ENCODE measurements around the gene OARD1.
"Not testable (repeated sequence)": the region's sequence is repeated elsewhere in the genome, so short reads cannot be mapped to it uniquely, and the experiment has no call there.

The OARD1 gene, protein sequence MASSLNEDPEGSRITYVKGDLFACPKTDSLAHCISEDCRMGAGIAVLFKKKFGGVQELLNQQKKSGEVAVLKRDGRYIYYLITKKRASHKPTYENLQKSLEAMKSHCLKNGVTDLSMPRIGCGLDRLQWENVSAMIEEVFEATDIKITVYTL

GRCh38 chr6:41071923-41072835 lies at the start of gene OARD1:
Gene OARD1, minus strand, starts transcription at chr6:41072356. Its CDS starts 722 bp downstream, at chr6:41071634.
- DNase-seq (ENCODE audit: low read depth in 2 of 2) = peak; percentile 99 to 100

DNA sequence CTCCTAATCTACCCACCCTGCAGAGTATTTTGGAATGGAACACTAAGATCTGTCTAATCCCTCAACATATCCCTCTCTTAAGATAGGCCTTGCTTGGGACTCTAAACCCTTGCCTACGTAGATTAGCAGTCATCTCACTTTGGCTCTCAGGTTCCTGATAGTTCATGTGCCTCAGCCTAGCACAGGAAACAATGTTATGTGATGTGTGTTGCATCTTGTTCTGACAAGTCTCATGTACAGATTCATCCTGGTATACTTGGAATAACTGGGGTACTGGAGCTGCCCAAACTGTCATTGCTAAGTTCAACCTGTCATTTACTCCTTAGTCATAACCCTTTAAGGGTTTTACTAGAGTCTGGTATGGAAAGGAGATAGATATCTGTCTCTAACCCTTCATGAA lies 47.9 kb upstream of the OARD1 start:
- no peak for DNase-seq (ENCODE audit: low read depth in 2 of 2)

GRCh38 chr6:41119508-41119907 lies 47.4 kb upstream of the OARD1 start:
- no peak for DNase-seq (ENCODE audit: low read depth in 2 of 2)

GRCh38 chr6:41115027-41115426 lies 42.9 kb upstream of the OARD1 start:
- DNase-seq (ENCODE audit: low read depth in 2 of 2) = not testable (repeated sequence)

DNA sequence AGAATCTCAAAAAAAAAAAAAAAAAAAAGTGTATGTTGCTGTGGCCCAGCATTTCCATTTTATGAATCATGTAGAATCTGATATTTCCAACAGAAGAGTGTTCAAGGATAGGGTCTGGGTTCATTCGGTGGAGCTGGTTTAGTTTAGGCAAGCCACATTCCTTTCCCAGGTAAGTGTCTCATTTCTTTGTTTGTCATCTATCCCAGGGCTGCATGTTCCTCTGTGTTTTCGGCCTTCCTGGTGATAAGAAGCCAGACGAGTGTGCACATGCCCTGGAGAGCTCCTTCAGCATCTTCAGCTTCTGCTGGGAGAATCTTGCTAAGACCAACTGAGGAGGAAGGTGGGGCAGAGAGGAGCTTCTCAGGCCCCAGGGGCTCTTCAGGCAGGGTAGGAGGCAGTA lies 38.9 kb upstream of the OARD1 start:
- DNase-seq (ENCODE audit: low read depth in 2 of 2) = no peak

DNA sequence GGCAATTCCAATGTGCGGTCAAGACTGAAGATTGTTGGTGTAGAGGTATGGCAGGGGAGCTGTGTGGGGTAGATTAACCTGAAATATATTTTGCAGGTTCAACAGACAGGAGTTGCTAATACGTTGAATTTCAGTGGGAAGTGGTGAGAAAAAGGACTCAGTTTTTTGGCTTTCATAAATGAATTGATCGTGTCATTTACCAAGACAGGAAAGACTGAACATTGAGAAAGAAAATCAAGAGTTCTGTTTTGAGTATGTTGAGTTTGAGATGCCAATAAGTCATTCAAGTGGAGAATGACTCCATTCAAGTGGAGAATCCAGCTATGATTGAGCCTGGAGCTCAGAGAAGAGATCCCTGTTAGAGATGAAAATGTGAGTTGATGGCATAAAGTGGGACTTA lies 31.7 kb upstream of the OARD1 start:
- DNase-seq (ENCODE audit: low read depth in 2 of 2) = no peak

DNA sequence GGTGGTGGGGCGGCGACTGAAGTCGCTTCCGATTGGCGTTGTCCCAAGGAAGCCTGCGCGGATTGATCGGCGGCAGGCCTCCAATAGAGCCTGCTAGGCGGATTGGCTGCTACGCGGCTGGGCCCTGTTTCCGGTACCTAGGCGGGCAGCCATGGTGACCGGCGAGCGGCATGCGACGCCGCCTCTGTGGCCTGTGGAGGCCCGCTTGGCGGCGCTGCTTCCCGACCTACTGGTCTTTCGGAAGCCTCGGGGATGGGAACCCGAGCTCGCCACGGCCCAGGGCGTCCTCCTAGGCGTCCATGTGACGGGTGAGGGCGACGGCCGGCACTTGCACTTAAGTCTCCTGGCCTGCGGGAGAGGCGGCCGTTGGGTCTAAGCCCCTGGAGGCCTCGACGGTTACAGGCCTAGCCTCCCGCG lies 28.7 kb upstream of the OARD1 start:
- DNase-seq (ENCODE audit: low read depth in 2 of 2) = no peak

GRCh38 chr6:41098366-41098765 lies 26.2 kb upstream of the OARD1 start:
- no peak for DNase-seq (ENCODE audit: low read depth in 2 of 2)

GRCh38 chr6:41097467-41098090 lies 25.4 kb upstream of the OARD1 start:
- no peak for DNase-seq (ENCODE audit: low read depth in 2 of 2)

- DNase-seq (ENCODE audit: low read depth in 2 of 2) = no peak
Measured at GRCh38 chr6:41093729-41094128, 21.6 kb upstream of the OARD1 start.

- no peak for DNase-seq (ENCODE audit: low read depth in 2 of 2)
Measured at GRCh38 chr6:41092421-41093140, 20.4 kb upstream of the OARD1 start.

DNA sequence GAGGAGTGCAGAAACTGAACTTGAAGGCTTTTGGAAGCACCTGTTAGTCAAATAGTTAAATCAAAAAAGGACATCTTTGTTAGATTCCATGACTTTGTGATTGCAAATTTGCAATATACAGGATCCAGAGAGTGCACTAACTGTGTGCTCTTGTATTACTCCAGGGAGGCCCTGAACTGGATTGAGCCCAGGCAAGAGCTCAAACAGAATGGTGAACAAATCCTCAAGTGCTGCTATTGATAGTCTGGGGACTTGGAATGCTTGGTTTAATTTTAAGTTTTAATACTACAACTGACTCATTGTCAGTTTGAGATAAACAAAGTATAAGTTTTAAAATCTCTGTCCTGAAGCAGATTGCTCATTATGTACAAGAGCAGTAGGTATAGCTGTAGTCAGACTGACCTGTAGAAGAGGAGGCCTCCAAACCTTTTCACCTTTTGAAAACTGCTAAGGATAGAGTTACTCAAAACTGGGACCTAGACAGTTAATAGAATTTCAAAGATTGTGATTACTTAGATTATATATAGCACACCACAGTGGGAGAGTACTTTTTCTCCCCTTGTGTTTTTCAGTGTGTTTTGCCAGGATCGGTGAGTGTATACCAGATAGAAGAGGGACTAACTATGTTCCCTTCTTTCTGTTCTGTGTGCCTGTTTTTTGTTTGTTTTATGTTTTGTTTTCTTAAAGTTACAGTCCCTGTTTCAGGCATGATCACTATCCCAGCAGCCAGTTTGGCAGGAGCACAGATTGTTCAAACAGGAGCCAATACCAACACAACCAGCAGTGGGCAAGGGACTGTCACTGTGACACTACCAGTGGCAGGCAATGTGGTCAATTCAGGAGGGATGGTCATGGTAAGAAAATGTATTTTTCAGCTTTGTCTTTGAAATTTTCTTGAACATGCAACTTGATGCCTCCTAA lies 18.9 kb upstream of the OARD1 start:
- DNase-seq (ENCODE audit: low read depth in 2 of 2) = no peak

DNA sequence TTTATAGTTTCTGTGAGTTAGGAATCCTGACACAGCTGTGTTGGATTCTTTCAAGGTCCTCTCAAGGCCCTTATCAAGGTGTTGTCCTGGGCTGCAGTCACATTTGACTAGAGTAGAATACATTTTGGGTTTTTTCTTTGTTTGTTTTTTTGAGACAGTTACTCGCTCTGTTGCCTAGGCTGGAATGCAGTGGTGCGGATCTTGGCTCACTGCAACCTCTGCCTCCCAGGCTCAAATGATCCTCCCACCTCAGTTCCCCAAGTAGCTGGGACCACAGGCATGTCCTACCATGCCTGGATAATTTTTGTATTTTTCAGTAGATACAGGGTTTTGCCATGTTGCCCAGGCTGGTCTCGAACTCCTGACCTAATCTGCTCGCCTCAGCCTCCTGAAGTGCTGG lies 16.3 kb upstream of the OARD1 start:
- DNase-seq (ENCODE audit: low read depth in 2 of 2) = no peak

DNA sequence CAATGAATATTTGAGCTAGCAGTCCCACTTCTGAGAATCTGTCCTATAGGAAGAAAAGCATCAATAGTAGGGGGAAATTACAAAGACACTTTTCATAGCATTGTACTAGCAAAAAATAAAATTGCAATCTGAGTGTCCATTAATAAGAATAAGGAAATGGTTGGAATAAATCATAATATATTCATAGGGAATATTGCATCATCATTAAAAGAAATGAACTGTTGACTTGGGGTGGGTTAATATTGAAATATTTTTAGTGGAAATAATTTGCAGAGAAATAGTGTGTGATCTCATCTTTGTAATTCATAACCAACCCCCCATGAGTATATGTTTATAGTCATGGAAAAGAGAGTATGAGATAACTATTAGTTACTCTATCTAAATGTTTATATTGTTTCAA lies 13.0 kb upstream of the OARD1 start:
- DNase-seq (ENCODE audit: low read depth in 2 of 2) = no peak

GRCh38 chr6:41083072-41083471 lies 10.9 kb upstream of the OARD1 start:
- no peak for DNase-seq (ENCODE audit: low read depth in 2 of 2)

- no peak for DNase-seq (ENCODE audit: low read depth in 2 of 2)
Measured at GRCh38 chr6:41080621-41081020, 8.5 kb upstream of the OARD1 start.

DNA sequence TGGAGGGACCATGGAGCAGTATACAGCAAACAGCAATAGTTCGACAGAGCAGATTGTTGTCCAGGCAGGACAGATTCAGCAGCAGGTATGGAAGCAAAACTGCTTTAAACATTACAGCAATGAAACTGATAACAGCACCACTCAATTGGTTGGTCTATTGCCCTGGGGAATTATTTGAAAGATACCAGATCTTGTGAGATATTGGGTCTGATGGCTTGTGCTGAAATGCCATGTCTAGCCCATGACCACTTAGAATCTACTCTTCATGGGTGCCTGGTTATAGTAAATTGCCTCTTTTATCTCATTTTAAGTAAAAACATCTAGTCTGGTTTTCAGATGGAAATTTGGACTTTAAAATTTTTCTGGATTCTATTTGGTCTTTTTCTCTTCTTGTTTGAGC lies 6.9 kb upstream of the OARD1 start:
- DNase-seq (ENCODE audit: low read depth in 2 of 2) = no peak

DNA sequence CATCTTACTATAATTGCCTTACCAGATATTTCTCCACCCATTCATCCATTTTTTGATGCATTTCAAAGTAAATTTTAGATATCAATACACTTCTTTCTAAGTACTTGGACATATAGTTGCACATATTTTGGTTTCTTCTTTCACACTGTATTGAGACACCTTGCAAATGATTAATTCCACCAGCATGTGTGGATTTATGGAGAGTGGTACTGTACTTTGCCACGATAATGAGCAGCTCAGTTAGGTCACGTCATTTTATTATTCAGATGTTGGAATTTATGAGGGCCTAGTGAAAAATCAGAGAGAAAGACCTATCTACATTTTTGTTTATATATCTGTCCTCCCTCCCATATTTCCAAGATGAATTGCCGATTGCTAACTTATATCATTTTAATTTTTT lies 5.9 kb upstream of the OARD1 start:
- no peak for DNase-seq (ENCODE audit: low read depth in 2 of 2)

DNA sequence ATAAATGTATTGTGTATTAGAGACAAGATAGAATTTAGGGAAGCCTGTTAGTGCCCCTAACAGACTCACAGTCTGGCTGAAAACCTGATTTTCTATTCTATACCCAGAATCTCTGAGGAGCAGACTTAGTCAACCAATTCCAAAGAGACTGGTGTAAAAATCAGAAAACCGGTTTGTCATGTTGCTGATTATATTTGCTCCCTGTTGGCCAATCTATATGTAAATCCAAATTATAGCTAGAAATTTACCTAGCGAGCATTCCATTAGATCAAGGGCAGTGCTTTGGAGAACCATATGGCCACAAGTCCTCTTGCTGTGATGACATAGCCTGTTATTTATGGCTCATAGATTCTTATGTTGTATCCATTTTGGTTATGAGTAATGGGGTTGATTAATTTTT lies 5.4 kb upstream of the OARD1 start:
- no peak for DNase-seq (ENCODE audit: low read depth in 2 of 2)

DNA sequence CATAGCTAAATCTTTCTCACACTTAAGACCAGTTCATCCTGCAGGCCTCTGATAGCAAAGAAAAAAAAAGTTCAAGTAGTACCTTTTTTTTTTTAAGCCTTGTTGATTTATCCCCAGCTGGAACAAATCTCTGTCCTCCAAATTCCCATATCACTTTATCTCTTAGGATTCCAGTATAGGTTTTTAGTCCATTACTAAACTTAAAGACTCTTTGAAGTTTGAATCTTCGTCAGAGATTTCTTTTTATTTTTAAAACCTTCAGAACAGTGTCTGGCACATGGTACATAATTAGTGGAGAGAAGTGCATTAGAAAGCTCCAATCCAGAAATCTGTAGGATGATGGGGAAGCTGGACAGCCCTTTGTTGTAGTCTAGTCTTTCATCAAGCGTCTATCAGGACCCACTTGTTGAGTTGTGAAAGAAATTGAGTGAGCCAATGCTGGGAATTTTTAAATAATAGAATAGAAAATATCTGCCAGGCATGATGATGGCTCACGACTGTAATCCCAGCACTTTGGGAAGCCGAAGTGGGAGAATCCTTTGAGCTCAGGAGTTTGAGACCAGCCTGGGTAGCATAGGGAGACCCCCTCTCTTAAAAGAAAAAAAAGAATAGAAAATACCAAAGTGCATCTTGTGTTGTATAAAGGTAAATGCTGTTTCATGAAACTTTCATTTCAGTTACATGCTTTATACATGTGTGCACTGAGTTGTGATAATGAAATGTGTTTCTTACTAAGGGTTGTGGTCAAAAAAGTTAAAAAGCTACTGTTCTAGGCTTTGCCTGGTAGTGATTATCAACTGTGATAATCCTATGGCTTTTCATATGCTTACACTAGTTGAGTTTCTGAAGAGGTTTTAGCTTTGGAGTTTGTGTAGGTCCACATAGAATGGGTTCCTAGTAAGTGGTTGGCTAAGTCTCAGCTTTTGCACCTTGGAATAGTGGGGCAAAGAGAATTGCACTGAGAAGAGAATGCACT lies 3.8 kb upstream of the OARD1 start:
- DNase-seq (ENCODE audit: low read depth in 2 of 2) = no peak

Measured in stimulated activated CD8-positive, alpha-beta memory T cell treated with anti-CD3 and anti-CD28 coated beads, Interleukin-7, amount 100 ng/mL, for 1 hour (primary cell).